HG02763 (cell line): ENCODE data around the gene PTPN22.

ENCODE experiments used
- ATAC-seq: cut with Tn5 transposase; IDR thresholded peaks from one replicate; pipeline ENCODE4 v1.9.1; 2021; ENCODE audit warnings: mild to moderate bottlenecking, moderate library complexity; ENCODE audit not compliant: unreplicated experiment

The PTPN22 gene

GRCh38 chr1:113768916-113769600 lies 102.5 kb downstream of the PTPN22 start:
- ATAC-seq, result no peak

- no peak for ATAC-seq
Observed at GRCh38 chr1:113765306-113766230, 105.9 kb downstream of the PTPN22 start.
